GM21737 (cell line): ENCODE data around the gene ITIH4.
"Not testable (repeated sequence)": the region's sequence is repeated elsewhere in the genome, so short reads cannot be mapped to it uniquely, and the experiment has no call there.

Experiments
- ATAC-seq: cut with Tn5 transposase; IDR thresholded peaks from one replicate; pipeline ENCODE4 v1.9.1; 2021; ENCODE audit warnings: mild to moderate bottlenecking, moderate library complexity; ENCODE audit not compliant: unreplicated experiment

Gene ITIH4

DNA sequence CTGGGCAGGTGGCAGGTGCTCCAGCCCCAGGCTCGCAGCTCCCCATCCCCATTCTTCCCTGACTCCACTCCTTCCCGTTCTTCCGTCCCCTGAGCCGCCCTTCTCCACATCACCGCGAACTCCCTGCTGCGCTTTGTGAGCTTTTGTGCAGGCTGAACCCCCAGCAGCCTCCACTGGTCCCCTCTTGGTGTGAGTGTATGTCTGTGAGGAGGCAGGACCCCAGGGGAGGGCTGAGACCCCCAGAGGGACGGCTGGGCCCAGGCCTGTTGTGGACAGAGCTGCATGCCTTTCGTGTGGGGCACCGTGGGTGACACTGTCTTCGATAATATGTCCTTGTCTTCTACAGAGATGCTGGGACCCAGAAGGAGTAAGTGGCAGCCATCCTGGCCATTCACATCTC lies 43.2 kb downstream of the ITIH4 start:
- no peak for ATAC-seq

- no peak for ATAC-seq
These were observed 43.9 kb downstream of the ITIH4 start for GRCh38 chr3:52786330-52787215.

DNA sequence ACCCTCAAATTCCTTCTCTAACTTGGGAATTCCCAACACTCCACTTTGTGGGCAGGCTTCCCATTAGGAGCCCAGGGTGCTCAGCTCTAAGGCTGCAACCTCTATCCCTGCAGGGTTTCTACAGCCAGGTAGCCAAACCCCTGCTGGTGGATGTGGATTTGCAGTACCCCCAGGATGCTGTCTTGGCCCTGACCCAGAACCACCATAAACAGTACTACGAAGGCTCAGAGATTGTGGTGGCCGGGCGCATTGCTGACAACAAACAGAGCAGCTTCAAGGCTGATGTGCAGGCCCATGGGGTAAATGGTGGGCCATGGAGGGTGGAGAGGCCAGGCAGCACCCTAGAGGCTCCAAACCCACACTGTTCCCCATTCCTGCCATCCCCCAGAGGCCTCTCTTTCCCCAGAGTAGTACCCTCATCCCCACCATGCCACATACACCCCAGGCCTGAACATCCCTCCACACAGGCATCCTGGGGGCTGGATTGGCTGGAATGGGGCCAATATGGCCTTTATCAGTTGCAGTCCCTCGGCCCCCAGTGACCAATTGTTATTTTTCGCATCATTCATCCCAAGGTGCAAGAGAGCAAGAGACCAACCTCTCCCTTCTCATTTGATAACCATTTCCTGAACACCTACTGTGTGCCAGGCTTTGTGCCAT lies 45.4 kb downstream of the ITIH4 start:
- ATAC-seq = no peak

- ATAC-seq = no peak
These were observed 46.4 kb downstream of the ITIH4 start for GRCh38 chr3:52784021-52784621.

- no peak for ATAC-seq
These were observed 47.3 kb downstream of the ITIH4 start for GRCh38 chr3:52783211-52783555.

DNA sequence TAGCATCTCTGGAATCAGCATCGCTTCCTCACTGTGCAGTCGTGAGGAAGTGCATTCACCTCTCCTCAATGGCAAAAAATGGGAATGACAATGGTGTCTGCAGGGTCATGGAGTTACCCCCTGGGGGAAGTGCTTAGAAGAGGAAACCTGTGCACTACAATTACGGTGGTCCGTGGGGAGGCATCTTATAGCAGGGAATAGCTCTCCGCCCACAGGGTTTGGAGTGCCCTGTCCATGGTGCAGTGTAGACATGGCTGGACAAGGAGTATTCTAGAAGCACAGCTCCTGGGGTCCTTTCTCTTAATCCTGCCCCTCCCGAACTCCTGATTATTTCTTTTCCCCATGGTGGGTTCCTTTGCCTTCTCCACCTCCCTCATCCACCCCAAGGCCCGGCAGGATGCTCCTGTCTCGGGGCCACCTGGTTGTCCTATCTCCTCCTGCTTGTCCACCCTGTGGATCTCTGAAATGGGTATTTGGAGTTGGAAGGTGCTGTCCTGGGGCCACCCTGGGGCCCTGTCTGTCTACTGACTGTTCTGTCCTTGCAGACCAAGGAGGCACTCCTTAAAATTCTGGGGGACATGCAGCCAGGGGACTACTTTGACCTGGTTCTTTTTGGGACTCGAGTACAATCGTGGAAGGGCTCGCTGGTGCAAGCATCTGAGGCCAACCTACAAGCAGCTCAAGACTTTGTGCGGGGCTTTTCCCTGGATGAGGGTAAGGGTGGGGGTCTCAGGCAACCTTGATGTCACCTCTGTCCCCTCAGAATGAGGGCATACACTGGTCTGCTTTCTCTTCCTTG lies 47.9 kb downstream of the ITIH4 start:
- no peak for ATAC-seq

GRCh38 chr3:52781741-52782140 lies 48.7 kb downstream of the ITIH4 start:
- no peak for ATAC-seq

DNA sequence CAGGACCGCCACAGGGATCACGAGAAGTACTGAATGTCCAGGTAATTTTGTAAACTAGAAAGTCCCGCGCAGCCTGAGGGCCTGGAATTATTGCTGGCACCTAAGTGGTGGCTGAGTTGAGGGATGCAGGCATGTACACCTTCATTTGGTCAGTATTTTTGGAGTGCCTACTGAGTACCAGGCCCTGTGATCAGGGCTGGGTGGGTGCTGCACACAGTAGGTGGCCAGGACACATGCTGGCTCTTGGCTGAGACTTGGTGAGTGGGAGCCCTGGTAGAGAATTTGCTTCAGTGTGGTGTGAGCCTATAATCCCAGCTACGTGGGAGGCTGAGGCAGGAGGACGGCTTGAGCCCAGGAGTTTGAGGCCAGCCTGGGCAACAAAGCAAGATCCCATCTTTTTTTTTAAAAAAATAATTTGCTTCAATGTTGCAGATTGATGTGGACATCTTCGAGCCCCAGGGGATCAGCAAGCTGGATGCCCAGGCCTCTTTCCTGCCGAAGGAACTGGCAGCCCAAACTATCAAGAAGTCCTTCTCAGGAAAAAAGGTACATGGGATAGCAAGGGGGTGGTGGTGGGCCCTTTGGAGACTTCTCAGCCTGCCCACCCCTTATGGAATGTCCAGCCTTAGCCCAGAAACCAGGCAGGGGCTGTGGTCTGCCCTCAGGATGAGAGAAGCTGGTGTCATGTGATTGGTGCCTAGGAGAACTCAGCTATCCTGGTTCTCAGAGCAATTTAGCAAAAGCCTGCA lies 50.5 kb downstream of the ITIH4 start:
- no peak for ATAC-seq

- ATAC-seq = peak; percentile 64
These were observed 51.2 kb downstream of the ITIH4 start for GRCh38 chr3:52779011-52779836.

- ATAC-seq = no peak
These were observed 52.3 kb downstream of the ITIH4 start for GRCh38 chr3:52777959-52778805.

- ATAC-seq = no peak
These were observed 53.1 kb downstream of the ITIH4 start, which contains the start of gene ITIH1 for GRCh38 chr3:52777127-52777958. Gene ITIH1 (plus strand): TSS chr3:52777599. CDS start chr3:52777616, 17 bp downstream.

GRCh38 chr3:52776486-52776885 lies 54.0 kb downstream of the ITIH4 start:
- ATAC-seq = not testable (repeated sequence)

GRCh38 chr3:52775877-52776276 lies 54.6 kb downstream of the ITIH4 start:
- ATAC-seq = no peak

DNA sequence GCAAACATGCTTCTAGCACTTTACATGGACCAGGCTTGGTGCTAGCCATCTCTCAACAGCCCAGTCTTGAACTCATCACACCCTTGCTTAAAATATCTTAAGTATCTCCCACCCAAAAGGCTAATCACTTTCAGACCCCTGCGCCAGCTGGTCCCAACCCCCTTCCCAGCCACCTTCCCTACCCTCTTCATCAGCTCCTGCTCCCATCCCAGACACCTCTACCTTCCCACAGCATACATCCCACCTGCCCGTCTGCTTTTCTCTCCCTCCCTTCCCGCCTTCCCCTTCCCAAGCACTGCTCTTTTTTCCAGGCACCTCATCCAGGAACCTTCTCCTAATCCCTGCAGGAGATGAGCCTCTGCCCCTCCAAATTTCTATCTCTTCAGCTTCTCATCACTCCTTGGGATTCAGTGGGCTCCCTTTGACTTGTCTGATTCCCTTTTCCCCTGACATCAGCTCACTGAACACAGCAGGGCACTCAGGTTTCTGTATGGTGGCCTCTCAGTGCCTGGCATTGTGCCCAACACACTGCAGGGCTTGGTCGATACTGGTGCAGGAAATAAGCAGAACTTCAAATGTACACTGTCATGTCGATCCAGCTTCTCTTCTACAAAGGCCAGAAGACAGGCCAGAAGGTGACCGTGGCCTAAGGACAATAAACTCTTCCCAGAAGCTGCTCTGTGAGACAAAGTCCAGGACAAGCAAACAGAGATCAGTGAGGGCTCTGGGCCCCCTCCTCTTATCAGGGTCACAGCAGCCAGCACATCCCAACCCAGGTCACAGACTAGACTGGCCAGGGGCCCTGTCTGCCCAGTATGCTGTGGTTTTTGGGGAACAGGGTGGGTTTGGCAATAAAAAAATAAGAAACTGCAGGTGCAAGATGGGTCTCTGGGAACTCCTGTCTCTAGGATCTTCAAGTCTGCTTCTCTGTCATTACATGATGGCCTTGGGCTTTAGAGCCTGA lies 55.3 kb downstream of the ITIH4 start:
- ATAC-seq = no peak

DNA sequence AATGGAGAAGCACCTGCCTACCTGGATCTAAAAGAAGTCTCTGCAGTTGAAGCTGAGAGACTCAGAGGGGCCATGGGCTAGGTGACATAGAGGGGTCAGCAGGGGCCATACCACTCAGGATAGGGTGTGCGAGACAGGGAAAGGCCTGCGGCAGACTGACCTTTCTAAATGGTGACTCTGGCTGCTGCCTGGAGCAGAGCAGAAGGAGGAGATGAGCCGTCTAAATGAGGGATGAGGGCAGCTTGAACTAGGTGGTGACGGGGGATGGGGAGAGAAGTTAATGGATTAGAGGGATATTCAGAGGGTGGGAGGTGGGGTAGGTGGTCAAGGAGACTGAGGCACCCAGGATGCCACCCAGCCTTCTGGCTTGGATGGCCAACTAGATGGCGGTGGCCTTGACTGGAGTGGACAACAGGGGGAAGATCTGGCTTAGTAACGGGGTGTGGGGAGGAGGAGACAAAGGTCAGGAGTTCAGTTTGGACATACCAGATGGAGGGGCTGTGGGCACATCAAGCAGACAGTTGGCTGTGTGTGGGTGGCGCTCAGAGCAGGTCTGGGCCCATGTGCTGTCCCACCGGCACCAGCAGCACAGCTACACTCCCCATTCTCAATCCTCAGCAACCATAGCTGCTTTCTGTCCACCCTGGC lies 56.3 kb downstream of the ITIH4 start:
- ATAC-seq = no peak
